HG02588 (cell line): Measurements from ENCODE around the gene ABCC11.
"Not testable (repeated sequence)": the region's sequence is repeated elsewhere in the genome, so short reads cannot be mapped to it uniquely, and the experiment has no call there.

ENCODE experiments used
- ATAC-seq: cut with Tn5 transposase; IDR thresholded peaks from one replicate; pipeline ENCODE4 v1.9.1; 2021; ENCODE audit warnings: mild to moderate bottlenecking, moderate library complexity; ENCODE audit not compliant: unreplicated experiment

Gene ABCC11

GRCh38 chr16:48250520-48251278 lies 3.4 kb upstream of the ABCC11 start:
- ATAC-seq = no peak

DNA sequence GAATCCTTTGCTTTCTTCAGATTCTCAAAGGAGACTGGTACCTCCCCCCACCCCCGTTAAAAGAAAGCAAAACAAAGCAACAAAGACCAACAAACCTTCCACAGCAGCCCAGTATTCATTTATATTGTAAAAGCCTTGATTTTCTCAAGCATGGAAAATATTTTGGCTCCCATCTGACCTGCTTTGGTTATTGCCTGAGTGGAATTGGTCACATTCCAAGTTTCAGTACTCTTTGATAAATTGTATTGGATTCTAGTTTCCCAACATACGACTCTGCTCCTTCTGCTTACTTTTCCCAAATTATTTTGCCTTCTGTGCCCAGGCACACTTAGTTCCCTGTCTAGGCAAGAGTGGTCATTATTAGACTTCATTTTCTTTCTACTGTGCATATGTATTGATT lies 1.3 kb downstream of the ABCC11 start:
- ATAC-seq = no peak

- peak; percentile 5 for ATAC-seq
These were observed 2.5 kb downstream of the ABCC11 start for GRCh38 chr16:48244863-48245195.

- ATAC-seq = peak; percentile 98
These were observed 3.1 kb downstream of the ABCC11 start, which contains the start of gene LONP2 for GRCh38 chr16:48244080-48244862. LONP2 (plus strand) TSS chr16:48244300; CDS start chr16:48244389, 89 bp downstream.

DNA sequence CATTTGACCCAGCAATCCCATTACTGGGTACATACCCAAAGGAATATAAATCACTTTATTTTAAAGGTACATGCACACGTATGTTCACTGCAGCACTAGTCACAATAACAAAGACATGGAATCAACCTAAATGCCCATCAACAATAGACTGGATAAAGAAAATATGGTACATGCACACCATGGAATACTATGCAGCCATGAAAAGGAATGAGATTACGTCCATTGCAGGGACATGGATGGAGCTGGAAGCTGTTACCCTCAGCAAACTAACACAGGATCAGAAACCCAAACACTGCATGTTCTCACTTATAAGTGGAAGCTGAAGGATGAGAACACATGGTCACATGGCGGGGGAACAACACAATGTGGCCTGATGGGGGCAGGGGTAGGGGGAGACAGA lies 7.2 kb downstream of the ABCC11 start:
- ATAC-seq = not testable (repeated sequence)

DNA sequence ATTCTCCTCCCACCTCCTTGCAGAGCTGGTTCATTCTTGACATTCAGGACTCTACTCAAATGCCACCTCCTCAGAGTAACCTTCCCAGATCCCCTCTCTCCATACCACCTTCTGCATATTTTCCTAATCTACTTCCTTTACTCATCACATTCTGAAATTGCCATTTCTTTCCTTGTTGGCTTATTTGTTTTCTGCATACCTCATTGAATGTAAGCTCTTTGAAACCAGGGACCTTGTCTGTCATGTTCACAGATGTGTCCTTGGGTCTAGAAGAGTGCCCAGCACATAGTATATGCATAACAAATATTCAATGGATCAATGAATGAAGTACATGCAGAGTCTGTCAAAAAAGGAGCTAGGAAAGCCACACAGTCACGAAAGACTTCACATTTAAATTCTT lies 11.1 kb downstream of the ABCC11 start:
- ATAC-seq = no peak

GRCh38 chr16:48235556-48236136 lies 11.7 kb downstream of the ABCC11 start:
- ATAC-seq = no peak

GRCh38 chr16:48235058-48235555 lies 12.2 kb downstream of the ABCC11 start:
- no peak for ATAC-seq

- no peak for ATAC-seq
These were observed 12.7 kb downstream of the ABCC11 start for GRCh38 chr16:48234630-48235029.

- ATAC-seq = no peak
These were observed 14.8 kb downstream of the ABCC11 start for GRCh38 chr16:48232493-48233040.

DNA sequence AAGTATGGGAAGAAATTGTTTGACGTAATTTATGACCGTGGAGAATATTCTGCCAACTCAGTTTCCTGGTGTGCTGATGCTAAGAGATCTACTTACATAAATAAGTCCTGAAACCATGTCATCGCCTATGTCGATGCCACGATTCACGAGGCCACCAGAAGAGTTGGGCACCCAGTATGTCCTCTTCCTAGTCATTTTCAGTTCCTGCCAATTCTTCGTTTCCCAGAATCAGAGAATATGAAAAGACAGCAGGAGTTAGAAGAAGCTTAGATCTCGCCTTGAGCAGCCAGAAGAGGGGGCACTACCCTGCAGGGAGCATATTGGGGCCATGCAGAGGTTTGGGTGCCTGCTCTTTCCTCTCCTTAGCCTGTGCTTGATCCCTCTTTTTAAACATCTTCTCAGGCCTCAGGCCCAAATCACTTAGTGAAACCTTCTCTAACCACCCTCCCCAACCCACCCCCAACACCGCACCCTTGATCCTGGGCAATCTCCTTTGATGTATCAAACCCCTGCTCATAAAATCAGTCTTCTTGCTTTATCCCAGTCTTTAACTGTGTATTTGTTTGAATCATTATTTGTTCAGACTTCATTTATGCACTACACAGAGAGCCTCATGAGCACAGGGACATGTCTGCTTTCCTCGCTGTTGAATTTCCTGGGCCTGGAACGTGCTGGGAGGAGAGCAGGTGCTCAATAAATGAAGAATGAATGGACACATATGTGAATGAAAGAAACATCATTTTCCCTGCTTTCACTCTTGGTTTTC lies 15.4 kb downstream of the ABCC11 start:
- ATAC-seq = no peak

- ATAC-seq = no peak
These were observed 21.9 kb downstream of the ABCC11 start for GRCh38 chr16:48225456-48225855.

DNA sequence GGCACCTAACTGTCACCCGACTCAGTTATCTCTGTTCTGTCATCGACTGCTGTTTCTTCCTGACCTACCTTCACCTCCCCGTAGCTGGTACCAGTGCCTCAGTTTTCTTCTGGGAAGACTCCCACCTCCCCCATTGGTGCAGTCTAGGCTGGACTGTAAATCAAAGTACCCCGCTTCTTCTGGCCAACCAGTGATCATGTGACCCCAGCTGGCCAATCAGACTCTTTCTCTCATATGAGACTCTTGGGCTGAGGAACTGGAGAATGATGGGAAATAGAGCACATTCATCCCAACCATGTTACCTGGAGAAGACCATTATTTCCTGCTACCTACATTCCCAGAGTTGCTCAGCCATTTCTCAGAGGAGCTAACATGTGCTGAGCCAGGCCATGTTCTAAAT lies 23.8 kb downstream of the ABCC11 start:
- no peak for ATAC-seq

GRCh38 chr16:48220891-48221290 lies 26.4 kb downstream of the ABCC11 start:
- ATAC-seq = no peak

DNA sequence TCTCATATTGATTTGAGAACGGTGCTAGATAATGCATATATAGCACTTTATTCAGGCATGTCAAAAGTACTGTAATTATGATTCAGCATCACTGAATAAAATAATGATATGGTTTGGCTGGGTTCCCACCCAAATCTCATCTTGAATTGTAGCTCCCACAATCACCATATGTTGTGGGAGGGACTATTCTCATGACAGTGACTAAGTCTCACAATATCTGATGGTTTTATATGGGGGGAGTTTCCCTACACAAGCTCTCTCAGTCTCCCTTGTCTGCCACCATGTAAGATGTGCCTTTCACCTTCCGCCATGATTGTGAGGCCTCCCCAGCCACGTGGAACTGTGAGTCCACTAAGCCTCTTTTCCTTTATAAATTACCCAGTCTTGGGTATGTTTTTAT lies 28.9 kb downstream of the ABCC11 start:
- ATAC-seq = no peak

DNA sequence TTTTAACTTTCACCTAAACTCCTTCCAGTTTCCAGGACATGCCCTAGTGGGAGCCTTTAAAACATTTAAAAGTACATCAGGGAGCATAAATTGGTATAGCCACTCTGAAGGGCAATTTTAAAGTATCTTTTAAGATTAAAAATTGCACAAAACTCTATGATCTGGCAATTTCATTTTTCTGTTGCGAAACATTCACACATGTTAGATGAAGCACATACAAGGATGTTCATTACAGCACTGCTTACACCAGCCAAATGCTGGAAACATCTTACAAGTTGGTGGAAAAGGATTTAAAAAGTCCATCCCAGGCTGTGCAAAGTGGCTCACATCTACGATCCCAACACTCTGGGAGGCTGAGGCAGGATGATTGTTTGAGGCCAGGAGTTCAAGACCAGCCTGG lies 29.6 kb downstream of the ABCC11 start:
- ATAC-seq = no peak

GRCh38 chr16:48215738-48216137 lies 31.6 kb downstream of the ABCC11 start:
- no peak for ATAC-seq

DNA sequence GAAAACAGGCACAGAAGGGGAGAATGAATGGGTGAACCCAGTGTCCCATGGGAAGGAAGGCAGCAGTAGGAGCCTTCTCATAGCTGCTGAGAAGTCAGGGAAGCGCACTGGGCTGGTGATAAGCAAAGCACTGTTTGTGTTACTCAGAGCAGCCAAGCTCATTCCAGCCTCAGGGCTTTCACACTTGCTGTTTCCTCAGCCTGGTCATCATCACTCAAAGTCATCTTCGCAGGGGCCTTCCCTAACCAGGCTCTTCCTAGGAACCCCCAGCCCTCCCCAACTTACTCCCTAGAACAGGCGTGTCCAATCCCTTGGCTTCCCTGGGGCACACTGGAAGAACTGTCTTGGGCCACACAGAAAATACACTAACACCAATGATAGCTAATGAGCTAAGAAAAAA lies 35.3 kb downstream of the ABCC11 start:
- no peak for ATAC-seq

GRCh38 chr16:48210747-48211146 lies 36.6 kb downstream of the ABCC11 start:
- no peak for ATAC-seq

GRCh38 chr16:48206594-48207242 lies 40.6 kb downstream of the ABCC11 start:
- no peak for ATAC-seq
